Medulla oblongata (tissue), 1 donor: Measurements from ENCODE around the gene PIM1.

ENCODE experiments used
- DNase-seq: peaks from one replicate; pipeline ENCODE4 v3.0.0-alpha.2; 2015; ENCODE audit errors: extremely low spot score

PIM1 gene

DNA sequence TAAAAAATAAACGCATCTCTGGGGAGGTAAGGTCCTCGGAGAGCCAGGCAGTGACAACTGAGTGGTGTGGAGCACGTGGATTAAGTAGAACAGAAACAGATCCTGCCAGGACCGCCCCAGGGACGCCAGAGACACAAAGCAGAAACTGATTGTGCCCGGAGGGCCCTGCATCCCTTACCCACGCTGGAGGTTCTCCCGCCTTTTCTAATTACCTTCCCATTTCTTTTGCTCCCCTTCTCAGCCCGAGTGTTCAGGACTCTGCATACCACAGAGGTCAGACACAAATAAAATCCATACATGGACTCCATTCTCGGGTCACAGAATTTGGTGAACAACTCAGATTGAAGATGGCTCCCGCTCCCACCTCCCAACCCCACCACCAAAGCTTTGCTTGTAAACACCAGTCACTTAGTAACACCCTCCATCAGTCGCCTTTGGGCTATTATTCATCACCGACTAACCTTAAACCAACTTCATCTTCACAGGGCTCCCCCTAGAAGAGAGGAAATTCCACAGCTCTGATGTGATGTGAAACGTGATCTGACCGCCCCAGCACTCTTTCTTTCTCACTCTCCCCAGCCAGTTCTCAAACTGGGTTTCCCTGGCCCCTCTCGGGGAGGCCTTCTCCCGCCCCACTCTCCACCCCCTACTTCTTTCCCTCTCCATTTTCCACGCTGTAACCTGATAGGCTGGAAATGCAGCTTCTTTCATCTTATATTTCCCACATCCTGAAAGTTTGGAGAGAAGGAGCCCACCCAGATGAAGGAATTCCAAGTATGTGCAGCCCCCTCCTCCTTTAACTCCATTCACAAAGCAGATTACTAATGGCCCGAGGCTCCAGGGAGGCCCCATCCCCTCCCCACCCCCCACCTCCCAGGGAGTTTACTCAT, 32.5 kb upstream of the PIM1 start:
- no peak for DNase-seq

GRCh38 chr6:37138856-37139229, 31.1 kb upstream of the PIM1 start:
- no peak for DNase-seq

DNA sequence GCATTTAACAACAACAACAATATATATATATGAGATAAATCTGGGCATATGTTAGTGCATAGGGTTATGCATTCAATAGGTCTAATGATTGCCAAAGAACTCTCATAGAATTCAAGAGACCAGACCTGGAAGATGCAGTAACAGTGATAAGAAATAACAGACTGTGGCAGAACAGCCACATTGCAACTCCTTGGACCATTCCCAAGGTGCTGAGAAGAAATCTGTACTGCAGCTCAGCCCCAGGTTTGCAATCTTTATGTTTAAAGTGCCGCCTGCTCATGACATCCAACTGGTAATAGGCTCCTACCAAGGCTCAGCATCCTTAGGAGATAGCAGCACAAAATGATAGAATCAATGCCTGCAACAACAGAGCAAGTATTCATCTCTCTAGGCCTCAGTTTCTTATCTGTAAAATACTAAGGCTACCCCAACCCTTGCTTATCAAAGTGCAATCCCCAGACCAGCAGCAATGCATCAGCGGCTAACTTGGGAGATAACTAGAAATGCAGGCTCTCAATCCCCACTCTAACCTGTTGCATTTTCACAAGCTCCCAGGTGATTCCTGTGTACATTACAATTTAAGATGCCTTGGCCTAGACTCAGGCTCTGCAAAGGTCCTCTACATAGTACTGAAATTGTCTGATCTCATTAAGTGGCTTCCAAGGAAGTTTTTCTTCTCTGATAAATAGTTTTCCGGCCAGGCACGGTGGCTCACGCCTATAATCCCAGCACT, 30.6 kb upstream of the PIM1 start:
- DNase-seq: no peak

GRCh38 chr6:37140145-37140544, 29.8 kb upstream of the PIM1 start:
- DNase-seq: no peak

GRCh38 chr6:37141281-37142049, 28.5 kb upstream of the PIM1 start:
- DNase-seq: no peak

GRCh38 chr6:37142050-37142614, 27.8 kb upstream of the PIM1 start:
- DNase-seq: no peak

DNA sequence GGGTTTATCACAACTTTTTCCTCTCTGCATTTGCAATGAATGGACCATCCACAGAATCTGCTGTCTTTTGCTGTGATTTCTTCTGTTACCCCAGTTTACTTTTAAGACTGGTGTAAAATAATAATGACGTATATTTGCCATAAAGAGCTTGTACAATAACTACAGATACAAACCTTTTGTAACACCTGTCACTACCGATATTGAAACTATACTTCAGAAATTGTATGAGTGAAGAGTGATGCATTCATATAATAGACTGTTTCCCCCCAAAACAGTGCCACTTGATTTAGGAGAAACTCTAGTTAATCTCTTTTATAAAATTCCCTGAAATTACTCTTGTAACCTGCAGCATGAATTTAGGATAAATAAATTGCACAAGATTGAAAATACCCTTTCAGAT, 26.4 kb upstream of the PIM1 start:
- no peak for DNase-seq

- DNase-seq: no peak
Observed at GRCh38 chr6:37145443-37145842, 24.5 kb upstream of the PIM1 start.

DNA sequence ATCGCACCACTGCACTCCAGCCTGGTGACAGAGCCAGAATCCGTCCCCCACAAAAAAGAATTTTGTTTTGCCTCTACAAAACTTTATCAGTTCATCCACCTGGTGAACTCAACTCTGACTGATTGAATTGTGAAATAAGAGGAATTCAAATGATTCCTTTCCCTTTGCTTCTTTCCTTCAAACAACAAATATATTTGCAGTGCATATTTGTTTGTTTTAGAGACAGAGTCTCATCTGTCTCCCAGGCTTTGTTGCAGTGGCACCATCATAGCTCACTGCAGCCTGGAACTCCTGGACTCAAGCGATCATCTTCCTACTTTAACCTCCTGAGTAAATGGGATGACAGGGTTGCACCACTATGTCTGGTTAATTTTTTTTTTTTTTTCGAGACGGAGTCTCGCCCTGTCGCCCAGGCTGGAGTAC, 23.2 kb upstream of the PIM1 start:
- no peak for DNase-seq

- no peak for DNase-seq
Observed at GRCh38 chr6:37149745-37150144, 20.2 kb upstream of the PIM1 start.

DNA sequence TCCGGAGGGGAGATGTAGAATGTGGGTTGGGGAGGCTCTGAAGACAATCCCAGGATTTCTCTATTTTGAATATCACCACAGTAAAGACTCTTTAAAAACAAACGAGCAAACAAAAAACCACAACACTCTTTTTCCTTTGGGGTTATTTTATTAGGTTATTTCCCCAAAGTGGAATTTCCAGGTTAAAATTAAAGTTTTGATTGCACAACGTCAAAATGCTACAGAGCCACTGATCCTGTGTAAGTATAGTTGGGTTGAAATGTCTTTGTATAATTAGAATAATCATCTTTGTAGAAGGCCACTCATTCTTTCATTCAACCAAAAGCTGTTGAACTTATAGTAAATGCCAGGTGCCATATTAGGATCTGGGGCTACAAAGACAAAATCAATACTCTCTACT, 19.6 kb upstream of the PIM1 start:
- DNase-seq: no peak

DNA sequence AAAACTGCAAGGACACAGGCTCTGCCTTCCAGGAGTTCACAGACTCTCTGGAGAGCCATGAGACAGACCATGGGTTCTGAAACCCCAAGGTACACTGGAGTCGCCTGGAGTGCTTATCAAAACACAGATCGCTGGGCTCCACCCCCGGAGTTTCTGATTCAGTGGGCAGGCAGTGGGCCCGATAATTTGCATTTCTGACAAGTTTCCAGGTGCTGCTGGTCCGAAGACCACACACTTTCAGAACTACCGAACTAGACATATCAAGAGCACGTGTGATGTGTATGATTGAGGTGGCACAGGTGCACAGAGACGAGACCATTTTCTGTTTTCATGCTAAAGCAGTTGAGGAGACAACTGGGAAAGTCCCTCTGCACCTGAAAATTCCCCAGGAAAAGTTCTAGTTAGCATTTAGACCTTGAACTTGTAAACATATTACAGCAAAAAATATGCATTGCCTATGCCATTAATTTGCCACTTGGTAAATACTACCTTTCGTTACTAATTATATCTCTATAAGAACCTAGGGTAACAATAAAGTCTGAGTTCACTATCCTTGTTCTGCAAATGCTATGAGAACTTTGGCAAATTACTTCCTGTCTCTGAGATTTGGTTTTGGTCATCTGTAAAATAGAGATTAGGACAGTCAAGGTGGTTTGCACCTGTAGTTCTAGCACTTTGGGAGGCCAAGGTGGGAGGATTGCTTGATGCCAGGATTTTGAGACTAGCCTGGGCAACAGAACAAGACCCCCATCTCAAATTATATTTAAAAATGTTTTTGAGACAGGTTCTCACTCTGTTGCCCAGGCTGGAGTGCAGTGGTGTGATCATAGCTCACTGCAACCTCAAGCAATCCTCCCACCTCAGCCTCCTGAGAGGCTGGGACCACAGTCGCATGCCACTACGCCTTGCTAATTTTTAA, 14.3 kb upstream of the PIM1 start:
- no peak for DNase-seq

DNA sequence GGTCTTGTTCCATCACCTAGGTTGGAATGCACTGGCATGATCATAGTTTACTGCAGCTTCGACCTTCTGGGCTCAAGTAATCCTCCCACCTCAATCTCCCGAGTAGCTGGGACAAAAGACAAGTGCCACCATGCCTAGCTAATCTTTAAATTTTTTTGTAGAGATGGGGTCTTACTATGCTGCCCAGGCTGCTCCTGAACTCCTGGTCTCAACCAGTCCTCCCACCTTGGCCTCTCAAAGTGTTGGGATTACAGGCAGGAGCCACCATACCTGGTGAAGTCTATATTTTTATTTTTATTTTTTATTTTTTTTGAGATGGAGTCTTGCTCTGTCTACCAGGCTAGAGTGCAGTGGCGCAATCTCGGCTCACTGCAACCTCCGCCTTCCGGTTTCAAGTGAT, 11.4 kb upstream of the PIM1 start:
- DNase-seq: no peak

DNA sequence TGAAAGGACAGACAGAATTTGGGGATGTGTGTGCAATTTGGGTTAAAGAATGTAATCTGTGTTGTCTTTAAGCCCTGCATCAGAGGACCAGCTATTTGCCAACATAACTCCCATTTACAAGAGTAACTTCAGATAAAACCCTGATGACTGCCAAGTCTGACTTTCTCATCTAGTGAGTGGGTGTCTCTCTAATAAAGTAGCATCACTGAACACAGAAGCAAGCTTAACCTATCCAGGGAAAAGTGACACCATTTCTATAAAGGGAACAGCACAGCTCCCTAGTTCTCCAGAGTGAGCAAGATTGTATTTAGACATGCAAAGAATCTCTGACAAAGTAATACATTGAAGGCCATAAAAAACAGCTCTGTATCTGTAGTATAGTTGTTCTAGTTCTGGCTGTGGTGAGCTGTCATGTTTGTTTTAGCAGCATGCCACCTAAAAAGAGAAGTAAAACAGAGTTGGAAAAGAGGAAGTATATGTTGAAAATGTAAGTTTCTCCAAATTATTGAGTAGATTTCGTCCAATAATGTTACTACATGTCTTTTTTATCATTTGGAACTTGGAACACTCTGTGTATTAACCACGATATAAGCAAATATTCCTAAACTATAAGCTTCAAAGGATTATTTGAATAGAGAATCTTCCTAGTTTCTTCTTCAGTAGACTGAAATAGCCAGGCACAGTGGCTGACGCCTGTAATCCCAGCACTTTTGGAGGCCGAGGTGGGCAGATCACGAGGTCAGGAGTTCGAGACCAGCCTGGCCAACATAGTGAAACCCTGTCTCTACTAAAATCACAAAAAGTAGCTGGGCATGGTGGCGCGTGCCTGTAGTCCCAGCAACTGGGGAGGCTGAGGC, 8.8 kb upstream of the PIM1 start:
- DNase-seq: peak; percentile 43

DNA sequence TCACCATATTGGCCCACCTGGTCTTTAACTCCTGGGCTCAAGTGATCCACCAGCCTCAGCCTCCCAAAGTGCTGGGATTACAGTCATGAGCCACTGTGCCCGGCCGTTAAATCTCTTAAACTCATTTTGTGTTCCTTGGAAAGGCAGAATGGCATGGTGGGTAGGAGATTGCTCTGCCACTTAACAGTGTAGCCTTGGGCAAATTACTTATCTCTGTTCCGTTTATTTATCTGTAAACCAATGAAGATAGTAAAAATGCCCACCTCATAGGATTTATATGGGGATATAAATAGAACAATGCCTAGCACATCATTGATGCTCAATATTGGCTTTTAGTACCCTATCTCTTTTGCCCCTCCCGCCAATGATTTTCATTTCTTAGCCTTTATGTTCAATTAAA, 7.2 kb upstream of the PIM1 start:
- no peak for DNase-seq

GRCh38 chr6:37168163-37168758, 1.7 kb upstream of the PIM1 start:
- no peak for DNase-seq

DNA sequence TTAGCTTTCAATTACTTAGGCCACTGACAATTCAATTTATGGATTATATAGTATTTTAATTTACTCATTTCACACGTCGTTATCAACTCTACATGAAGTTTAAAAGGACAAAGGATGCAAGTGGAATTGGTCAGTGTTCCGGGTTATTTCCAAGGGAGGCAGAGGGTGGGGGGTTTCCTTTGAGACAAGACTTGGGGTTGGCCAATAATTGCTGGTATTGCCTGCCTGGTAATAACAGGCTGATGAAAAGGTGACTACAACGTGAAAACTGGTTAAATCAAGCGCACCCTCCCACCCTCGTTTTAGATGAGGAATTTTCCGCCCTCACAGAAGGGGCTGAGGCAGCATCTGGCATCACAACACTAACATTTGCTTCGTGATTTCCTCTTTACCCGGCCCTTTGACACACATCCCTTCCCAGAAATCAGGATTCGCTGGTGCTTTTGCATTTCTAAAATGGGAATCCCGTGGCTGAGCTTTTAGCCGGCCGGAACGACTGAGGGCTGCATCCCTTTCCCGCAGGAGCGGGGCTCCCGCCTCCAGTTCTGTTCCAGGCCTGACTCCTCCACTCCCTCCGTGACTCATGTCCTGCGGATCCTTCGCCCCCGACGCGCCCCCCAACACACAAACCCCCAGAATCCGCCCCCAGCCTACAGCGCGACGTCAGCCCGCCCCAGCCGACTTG, 999 bp upstream of the PIM1 start:
- DNase-seq: peak; percentile 64

DNA sequence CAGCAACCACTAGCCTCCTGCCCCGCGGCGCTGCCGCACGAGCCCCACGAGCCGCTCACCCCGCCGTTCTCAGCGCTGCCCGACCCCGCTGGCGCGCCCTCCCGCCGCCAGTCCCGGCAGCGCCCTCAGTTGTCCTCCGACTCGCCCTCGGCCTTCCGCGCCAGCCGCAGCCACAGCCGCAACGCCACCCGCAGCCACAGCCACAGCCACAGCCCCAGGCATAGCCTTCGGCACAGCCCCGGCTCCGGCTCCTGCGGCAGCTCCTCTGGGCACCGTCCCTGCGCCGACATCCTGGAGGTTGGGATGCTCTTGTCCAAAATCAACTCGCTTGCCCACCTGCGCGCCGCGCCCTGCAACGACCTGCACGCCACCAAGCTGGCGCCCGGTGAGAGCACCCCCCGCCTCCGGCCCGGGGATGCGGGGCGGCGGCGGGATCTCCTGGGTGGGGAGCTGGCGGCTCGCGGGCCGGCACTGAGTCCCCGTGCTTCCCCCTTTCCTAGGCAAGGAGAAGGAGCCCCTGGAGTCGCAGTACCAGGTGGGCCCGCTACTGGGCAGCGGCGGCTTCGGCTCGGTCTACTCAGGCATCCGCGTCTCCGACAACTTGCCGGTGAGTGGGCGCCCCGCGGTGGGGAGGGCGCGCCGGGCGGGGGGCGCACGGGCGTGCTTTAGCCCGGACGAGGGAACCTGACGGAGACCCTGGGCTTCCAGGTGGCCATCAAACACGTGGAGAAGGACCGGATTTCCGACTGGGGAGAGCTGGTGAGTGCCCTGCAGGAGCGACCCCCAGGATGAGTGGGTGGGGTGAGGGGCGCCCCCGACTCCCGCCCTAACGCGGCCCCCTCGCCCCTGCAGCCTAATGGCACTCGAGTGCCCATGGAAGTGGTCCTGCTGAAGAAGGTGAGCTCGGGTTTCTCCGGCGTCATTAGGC, 585 bp downstream of the PIM1 start:
- peak; percentile 17 for DNase-seq
